ENCODE data around the gene TAX1BP3. TPM values are rescaled to one million over a fixed set of nuclear protein-coding genes. Genes with fewer than 3 reads are reported as not detected.

Gene TAX1BP3, protein sequence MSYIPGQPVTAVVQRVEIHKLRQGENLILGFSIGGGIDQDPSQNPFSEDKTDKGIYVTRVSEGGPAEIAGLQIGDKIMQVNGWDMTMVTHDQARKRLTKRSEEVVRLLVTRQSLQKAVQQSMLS
- total RNA-seq (2022) (130 and 147 TPM in 2 replicates), Bru-seq, nascent RNA (percentile 85 among the genes with signal in this experiment), BruChase-seq, experiment 1, labeled RNA remaining after a 6-hour chase (percentile 97 among the genes with signal in this experiment), BruChase-seq, experiment 2, labeled RNA remaining after a 2-hour chase (percentile 91 among the genes with signal in this experiment)
- long read RNA-seq, transcript TAX1BP3-201 (4 exons, 1,377 nt): major isoform, 116 of 132 reads
- long read RNA-seq, partial matches to known transcripts: 0 of 132 reads
- long read RNA-seq, other reads (novel, unspliced or antisense): 13 of 132 reads

DNA sequence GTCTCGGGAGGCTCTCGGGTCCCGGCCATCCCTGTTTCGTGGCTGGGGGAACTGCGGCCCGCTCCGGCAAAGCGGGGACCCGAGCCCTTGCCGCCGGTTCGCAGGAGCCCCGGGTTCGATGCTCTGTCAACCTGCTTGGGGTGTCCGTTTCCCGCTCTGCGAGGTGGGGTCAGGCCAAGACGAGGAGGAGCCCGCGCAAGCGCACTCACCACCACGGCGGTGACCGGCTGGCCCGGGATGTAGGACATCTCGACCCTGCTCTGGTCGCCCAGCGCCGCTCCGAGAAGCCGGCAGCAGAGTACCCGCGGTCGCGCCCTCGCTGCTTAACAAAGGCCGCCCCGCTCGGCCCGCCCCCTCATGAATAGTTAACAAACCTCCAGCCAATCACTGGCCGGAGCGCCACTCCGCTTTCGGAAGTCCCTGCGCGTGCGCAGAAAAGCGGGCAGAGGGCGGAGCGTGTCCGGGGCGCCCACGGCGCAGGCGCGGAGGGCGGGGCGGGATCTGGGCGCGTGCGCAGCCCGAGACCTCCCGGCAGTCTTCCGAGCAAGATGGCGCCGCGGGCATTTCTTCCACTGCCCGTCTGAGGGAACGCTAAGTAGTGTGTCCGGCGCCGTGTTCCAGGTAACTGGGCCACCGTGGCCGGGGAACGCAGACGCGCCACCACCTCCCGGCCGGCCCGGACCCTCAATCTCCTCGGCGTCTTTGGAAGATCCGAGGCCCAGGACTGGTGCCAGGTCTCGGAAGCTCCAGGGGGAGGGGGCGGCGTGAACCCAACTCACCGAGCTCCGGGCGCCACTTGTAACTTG lies at the start of gene TAX1BP3, which contains the start of gene EMC6:
Gene TAX1BP3 (minus strand): TSS at position 300 of the 806 bp plus-strand sequence. CDS start 52 bp downstream, at position 248.
Gene EMC6 (plus strand): TSS at position 534 of the 806 bp plus-strand sequence. CDS start 335 bp downstream, outside the sequence.
- intact Hi-C loops (cut with micrococcal nuclease): no loop called here
- DNase-seq (ENCODE audit: unreplicated experiment): peak; percentile 97
- Mint-ChIP-seq H3K4me3 (ENCODE audit: unreplicated experiment) (peak within 1 kb of the TSS; percentile 94), H3K27me3 (ENCODE audit: insufficient read depth, unreplicated experiment) (no peaks in the 10 kb centered on the region), H3K9me3 (ENCODE audit: unreplicated experiment) (no peaks in the 10 kb centered on the region), H3K4me1 (ENCODE audit: insufficient read depth, unreplicated experiment) (peaks cover 15% of the 10 kb centered on the region), H3K27ac (ENCODE audit: low read depth, unreplicated experiment) (peak within 1 kb of the TSS; percentile 97), H3K36me3 (ENCODE audit: insufficient read depth, unreplicated experiment) (peaks cover 42% of the 10 kb centered on the region)
- ChIA-PET POLR2A (interaction anchor here (0.8 to 3.8 kb wide), 12 partner anchors 9 to 619 kb away, joined by 3 to 36 read pairs (median 10); partner anchors contain the start of genes ASPA, CTNS, HASPIN and P2RX5), CTCF (interaction anchor here (0.7 kb wide), 1 partner anchor 10 kb away, joined by 3 read pairs; no protein-coding TSS in a partner anchor)
- BruUV-seq (replicated peaks): no TSS peak
- TF ChIP-seq, protein P1, sequence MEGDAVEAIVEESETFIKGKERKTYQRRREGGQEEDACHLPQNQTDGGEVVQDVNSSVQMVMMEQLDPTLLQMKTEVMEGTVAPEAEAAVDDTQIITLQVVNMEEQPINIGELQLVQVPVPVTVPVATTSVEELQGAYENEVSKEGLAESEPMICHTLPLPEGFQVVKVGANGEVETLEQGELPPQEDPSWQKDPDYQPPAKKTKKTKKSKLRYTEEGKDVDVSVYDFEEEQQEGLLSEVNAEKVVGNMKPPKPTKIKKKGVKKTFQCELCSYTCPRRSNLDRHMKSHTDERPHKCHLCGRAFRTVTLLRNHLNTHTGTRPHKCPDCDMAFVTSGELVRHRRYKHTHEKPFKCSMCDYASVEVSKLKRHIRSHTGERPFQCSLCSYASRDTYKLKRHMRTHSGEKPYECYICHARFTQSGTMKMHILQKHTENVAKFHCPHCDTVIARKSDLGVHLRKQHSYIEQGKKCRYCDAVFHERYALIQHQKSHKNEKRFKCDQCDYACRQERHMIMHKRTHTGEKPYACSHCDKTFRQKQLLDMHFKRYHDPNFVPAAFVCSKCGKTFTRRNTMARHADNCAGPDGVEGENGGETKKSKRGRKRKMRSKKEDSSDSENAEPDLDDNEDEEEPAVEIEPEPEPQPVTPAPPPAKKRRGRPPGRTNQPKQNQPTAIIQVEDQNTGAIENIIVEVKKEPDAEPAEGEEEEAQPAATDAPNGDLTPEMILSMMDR (IDR thresholded peaks at IDR 0.05; ENCODE audit: unreplicated experiment): no peak

DNA sequence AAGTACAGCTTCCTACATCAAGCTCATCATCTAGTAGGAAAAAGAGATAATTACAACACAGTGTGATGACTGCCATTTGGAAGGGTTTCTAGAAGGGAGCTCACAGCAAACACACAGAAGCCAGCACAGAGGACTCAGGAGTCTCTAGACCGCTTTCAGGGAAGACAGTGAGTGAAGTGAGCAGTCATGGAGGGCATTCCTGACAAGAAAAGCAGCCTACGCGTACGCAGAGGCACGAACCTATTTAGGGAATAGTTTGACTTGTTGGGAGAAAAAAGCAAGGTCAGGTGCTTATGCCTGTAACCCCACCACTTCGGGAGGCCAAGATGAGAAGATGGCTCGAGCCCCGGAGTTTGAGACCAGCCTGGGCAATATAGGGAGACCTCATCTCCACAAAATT lies 46.9 kb upstream of the TAX1BP3 start:
- peaks cover 68% of the 10 kb centered on the region for H3K36me3 Mint-ChIP-seq (ENCODE audit: insufficient read depth, unreplicated experiment)
- CTCF ChIA-PET: interaction anchor here (0.5 kb wide), 1 partner anchor 33 kb away, joined by 4 read pairs; no protein-coding TSS in a partner anchor
- H3K4me1 Mint-ChIP-seq (ENCODE audit: insufficient read depth, unreplicated experiment): peaks cover 6% of the 10 kb centered on the region
- H3K9me3 Mint-ChIP-seq (ENCODE audit: unreplicated experiment): no peaks in the 10 kb centered on the region
- no peak for DNase-seq (ENCODE audit: unreplicated experiment)
- no peak overlapping the region for H3K27ac Mint-ChIP-seq (ENCODE audit: low read depth, unreplicated experiment)
- POLR2A ChIA-PET: interaction anchor here (0.6 kb wide), 1 partner anchor 36 kb away, joined by 3 read pairs; no protein-coding TSS in a partner anchor
- no peak overlapping the region for H3K4me3 Mint-ChIP-seq (ENCODE audit: unreplicated experiment)
- no TSS peak for BruUV-seq (replicated peaks)
- intact Hi-C loops (cut with micrococcal nuclease): no loop called here
- no peaks in the 10 kb centered on the region for H3K27me3 Mint-ChIP-seq (ENCODE audit: insufficient read depth, unreplicated experiment)
- TF ChIP-seq, protein P1 (IDR thresholded peaks at IDR 0.05; ENCODE audit: unreplicated experiment): no peak

DNA sequence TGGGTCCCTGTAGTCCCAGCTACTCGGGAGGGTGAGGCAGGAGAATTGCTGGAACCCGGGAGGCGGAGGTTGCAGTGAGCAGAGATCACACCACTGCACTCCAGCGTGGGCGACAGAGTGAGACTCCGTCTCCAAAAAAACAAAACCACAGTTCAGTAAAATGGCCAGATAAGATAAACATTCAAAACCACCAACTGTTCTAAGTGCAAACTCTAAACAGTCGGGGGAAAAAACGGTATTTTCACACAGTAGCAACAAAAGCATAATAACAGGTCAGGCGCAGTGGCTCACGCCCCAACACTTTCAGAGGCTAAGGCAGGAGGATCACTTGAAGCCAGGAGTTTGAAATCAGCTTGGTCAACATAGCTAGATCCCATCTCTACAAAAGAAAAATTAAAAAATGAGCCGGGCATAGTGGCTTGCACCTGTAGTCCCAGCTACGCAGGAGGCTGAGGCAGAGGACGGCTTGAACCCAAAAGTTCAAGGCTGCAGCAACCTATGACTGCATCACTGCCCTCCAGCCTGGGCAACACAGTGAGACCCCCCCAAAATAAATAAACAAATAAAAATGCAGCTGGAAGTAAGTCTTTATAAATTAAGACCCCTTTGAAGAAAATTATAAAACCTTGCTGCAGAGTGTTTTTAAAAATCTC lies 44.6 kb upstream of the TAX1BP3 start:
- H3K9me3 Mint-ChIP-seq (ENCODE audit: unreplicated experiment): no peaks in the 10 kb centered on the region
- H3K27ac Mint-ChIP-seq (ENCODE audit: low read depth, unreplicated experiment): no peak overlapping the region
- DNase-seq (ENCODE audit: unreplicated experiment): no peak
- no peaks in the 10 kb centered on the region for H3K4me1 Mint-ChIP-seq (ENCODE audit: insufficient read depth, unreplicated experiment)
- no TSS peak for BruUV-seq (replicated peaks)
- no peaks in the 10 kb centered on the region for H3K27me3 Mint-ChIP-seq (ENCODE audit: insufficient read depth, unreplicated experiment)
- ChIA-PET POLR2A (interaction anchor here (0.7 to 1.5 kb wide), 3 partner anchors 10 to 128 kb away, joined by 3 to 7 read pairs (median 3); no protein-coding TSS in a partner anchor), CTCF (interaction anchor here (1.5 kb wide), 1 partner anchor 30 kb away, joined by 3 read pairs; no protein-coding TSS in a partner anchor)
- H3K36me3 Mint-ChIP-seq (ENCODE audit: insufficient read depth, unreplicated experiment): peaks cover 49% of the 10 kb centered on the region
- TF ChIP-seq, protein P1 (IDR thresholded peaks at IDR 0.05; ENCODE audit: unreplicated experiment): no peak
- no peak overlapping the region for H3K4me3 Mint-ChIP-seq (ENCODE audit: unreplicated experiment)
- intact Hi-C loops (cut with micrococcal nuclease): no loop called here

All from MCF 10A (cell line).